ENCODE results near the gene ODAD4.

The ODAD4 gene

DNA sequence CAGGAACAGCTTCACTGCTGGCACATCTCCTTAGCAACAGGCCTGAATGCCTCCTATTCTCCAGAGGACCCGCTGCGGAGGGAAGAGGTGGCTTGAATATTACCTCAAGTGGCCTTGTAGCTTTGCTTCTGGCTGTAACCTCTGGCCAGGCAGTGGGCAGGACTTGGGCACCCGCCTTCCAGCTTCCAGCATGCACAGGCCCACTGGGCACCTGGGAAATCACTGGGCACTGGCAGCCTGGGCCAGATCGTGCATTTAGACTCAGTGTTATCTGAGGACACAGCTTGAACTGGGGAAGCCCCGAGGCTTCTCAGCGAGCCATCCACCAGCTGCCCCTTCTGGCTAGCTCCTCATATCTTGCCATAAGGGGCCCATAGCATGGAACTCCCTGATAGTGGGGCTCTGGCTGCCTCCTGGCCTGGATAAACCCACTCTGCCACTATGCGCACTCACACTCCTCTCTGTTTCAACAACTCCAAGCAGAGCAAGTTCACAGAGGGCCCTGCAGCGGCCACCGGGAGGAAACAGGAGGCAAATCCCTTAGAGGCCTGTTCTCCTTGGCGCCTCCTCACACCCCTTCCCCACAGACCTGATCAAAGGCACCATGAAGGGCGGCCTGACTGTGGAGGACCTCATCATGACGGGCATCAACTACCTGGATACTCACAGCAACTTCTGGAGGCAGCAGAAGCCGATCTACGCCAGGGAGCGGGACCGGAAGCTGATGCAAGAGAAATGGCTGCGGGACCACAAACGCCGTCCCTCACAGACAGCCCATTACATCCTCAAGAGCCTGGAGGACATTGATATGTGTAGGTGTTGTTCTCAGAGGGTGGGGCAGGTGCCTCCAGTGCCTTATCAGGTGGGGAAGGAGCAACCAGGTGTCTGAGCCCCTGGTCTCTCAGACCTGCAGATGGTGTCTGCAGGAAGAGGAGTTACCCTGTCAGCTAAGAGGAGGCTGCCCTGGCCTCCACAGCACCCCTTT, 7.8 kb downstream of the ODAD4 start:
- DNase-seq (ENCODE audit: low spot score) (no peak), FAIRE-seq (no peak)

DNA sequence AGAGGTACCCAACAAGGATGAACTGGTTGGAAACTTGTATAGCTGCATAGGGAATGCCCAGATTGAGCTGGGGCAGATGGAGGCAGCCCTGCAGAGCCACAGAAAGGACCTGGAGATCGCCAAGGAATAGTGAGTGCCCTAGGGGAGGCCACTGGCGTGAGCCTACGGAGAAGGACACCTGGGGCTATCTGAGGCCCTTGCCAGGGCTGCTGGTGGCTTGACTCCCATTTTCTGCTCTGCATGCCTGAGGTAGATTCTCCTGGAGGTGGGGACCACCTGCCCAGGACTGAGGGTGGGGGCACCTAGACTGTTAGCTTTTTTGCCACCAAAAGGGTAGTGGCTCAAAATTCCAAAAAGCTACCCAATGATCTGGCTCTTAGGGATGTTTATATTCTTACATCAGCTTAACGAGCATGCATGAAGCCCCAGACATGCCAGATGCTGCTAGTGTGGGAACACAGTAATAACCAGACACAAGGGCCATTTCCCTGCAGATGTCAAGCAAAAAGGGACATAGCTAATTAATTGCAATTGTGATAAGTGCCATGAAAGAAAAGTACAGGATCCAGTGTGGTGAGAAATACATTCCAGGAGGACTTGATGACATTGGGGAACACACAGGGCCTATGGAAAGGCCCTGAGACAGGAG, 8.8 kb downstream of the ODAD4 start:
- no peak for DNase-seq (ENCODE audit: low spot score)
- no peak for FAIRE-seq

DNA sequence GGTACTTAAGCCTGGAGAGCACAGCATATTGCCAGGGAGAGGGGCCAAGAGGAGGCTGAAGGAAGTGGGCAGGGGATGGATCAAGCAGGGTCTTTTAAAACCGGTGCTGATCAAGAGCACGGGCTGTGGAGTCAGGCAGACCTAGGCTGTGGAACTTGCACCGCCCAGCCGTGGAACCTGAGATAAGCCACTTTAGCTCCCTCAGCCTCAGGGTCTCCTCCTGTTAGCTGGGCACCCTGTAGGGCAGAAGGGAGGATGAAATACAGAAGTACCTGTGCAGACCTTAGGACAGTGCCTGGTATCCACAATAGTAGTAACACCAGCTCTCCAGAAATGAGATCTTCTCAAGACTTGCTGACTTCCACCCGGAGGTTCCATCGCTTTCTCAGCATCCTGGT, 9.3 kb downstream of the ODAD4 start:
- DNase-seq (ENCODE audit: low spot score), result no peak
- no peak for FAIRE-seq

DNA sequence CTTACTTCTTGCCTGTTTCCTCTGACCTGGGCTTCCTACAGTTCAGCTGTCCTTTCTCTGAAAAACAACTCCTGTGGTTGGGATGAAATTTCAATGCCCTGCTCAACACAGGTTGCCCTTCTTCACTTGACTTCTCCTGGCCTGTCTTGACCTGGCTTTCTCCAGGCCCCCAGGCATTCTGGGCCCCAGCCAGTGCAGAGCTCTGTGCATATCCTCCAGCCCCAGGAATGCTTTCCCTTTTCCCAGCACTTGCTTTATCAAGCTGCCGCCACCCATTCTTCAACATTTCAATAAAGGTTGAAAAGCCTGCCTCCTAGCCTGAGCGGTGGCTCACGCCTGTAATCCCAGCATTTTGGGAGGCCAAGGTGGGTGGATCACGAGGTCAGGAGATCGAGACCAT, 10.8 kb downstream of the ODAD4 start:
- DNase-seq (ENCODE audit: low spot score) (no peak), FAIRE-seq (no peak)

DNA sequence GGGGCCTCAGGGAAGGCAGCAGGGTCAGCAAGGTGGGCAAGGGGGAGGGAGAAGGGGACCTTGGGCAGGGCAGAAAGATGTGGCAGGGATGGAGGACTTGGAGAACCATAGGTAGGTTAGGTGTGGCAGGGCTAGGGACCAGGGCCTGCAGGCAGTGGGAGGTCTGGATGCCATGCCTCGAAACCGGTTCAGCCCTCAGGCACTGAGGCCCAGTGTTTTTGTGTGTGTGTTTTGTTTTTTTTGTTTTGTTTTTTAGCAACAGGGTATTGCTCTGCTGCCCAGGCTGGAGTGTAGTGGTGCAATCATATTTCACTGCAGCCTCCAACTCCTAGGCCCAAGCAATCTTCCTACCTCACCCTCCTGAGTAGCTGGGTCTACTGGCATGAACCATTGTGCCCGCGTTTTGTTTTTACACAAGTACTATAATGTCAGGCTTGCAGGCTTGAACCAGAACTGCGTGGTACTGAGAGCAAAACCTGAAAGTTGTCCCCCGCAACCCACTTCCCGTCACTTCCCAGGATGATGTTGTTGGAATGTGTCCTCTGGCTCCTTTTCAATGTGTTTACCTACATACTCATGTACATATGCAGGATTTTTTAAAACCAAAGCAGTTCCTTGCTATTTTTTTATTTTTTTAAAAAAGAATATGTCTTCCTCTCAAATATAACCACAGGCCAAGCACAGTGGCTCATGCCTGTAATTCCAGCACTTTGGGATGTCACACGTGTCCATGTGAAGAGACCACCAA, 12.4 kb downstream of the ODAD4 start:
- FAIRE-seq, result no peak
- DNase-seq (ENCODE audit: low spot score), result no peak

DNA sequence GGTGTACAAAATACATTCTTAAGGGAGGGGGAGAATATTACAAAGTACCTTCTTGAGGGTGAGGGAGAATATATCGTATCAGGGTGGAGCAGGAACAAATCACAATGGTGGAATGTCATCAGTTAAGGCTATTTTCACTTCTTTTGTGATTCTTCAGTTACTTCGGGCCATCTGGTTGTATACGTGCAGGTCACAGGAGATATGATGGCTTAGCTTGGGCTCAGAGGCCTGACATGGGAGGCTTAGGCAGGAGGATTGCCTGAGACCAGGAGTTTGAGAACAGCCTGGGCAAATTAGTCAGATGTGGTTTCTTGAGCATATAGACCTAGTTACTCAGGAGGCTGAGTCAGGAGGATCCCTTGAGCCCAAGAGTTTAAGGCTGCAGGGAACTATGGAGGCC, 13.1 kb downstream of the ODAD4 start:
- DNase-seq (ENCODE audit: low spot score) (no peak), FAIRE-seq (no peak)

DNA sequence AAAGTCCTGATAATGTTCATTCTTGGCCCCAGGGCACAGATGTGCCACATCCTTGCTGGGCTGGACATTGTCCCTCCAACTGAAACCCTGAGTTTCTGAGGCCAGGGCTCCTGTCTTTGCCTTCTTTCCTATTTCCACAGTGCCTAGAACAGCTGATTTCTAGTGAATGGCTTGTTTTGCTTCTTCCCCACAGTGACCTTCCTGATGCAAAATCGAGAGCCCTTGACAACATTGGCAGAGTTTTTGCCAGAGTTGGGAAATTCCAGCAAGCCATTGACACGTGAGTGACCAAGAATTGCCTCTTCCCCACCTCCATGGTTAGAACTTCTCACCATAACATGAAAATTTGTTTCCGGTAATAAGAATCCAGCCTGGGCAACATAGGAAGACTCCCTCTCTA, 14.5 kb downstream of the ODAD4 start:
- DNase-seq (ENCODE audit: low spot score), result no peak
- FAIRE-seq, result no peak

DNA sequence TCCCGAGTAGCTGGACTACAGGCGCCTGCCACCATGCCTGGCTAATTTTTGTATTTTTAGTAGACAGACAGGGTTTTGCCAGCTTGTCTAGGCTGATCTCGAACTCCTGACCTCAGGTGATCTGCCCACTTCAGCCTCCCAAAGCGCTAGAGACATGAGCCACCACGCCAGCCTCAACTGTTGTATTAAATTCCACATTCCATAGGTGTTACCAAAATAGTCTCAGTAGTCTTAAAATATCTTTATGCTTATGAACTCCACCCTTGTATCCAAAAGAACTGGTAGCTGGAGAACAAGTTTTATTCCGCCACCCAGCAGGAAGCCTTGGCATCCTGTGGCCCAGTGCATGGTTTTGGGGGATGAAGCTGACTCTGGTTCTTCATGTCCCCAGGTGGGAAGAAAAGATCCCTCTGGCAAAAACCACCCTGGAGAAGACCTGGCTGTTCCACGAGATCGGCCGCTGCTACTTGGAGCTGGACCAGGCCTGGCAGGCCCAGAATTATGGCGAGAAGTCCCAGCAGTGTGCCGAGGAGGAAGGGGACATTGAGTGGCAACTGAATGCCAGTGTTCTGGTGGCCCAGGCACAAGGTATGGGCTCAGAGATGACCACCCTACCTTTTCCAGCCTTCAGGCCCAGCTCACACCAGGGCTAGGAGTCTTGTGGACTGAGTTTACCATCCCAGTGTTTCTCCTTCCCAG, 18.5 kb downstream of the ODAD4 start:
- FAIRE-seq, result no peak

DNA sequence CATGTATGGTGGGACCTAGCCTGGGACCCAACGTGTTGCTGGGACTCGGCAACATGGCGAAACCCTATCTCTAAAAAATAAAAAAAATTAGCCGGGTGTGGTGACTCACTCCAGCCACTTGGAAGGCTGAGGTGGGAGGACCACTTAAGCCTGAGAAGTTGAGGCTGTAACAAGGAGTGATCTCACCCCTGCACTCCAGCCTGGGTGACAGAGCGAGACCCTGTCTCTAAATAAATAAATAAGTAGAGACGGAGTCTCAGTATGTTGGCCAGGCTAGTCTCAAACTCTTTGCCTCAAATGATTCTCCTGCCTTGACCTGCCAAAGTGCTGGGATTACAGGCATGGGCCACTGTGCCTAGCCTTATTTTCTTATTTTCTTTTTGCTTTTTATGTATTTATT, 26.1 kb downstream of the ODAD4 start:
- FAIRE-seq (no peak), DNase-seq (ENCODE audit: low spot score) (no peak)

More for the DNA sequence above, 18.5 kb downstream of the ODAD4 start:
- no peak for DNase-seq (ENCODE audit: low spot score)

DNA sequence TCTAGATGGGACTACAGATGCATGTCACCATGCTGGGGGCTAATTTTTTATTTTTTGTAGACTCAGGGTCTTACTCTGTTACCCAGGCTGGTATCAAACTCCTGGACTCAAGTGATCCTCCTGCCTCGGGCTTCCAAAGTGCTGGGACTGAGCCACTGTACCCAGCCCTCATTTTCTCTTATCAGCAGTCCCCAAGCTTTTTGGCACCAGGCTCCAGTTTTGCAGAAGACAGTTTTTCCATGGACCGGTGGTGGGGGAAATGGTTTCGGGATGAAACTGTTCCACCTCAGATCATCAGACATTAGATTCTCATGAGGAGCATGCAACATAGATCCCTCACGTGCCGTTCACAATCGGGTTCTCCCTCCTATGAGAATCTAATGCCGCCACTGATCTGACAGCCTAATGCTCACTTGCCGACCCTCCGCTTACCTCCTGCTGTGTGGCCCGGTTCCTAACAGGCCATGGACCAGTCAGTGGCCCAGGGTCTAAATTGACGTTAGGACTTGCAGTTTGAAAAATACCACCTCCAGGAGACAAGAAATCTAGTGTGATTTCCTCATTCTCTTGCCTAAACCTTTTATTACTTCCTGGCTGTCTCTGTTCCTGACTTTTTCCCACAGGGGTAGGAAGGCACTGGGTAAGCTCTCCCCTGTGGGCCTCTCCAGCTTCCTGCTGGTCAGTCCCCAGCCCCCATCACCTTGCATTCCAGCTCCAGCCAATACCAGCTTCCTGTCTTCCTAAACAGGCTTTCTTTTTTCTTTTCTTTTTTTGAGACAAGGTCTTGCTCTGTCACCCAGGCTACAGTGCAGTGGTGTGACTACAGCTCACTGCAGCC, 26.8 kb downstream of the ODAD4 start:
- no peak for FAIRE-seq
- no peak for DNase-seq (ENCODE audit: low spot score)

DNA sequence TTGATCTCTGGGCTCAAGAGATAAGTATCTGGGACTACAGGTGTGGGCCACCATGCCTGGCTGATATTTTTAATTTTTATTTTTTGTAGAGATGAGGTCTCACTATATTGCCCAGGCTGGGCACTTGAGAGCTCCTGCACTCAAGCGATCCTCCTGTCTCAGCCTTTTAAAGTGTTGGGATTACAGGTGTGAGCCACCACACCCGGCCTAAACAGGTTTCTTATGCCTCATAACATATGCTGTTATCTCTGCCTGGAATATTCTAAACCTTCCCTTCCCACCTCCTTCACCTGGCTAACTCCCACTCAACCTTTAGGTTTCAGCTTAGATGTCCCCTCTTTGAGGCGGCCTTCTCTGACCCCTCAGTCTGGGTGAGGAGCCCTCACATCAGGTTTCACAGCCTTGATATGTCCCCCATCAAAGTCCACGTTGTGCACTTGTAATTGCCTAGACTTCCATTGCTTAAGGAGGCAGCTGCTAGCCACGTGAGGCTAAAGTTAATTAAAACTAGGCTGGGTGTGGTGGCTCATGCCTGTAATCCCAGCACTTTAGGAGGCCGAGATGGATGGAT, 27.5 kb downstream of the ODAD4 start:
- DNase-seq (ENCODE audit: low spot score), result no peak
- FAIRE-seq, result no peak

DNA sequence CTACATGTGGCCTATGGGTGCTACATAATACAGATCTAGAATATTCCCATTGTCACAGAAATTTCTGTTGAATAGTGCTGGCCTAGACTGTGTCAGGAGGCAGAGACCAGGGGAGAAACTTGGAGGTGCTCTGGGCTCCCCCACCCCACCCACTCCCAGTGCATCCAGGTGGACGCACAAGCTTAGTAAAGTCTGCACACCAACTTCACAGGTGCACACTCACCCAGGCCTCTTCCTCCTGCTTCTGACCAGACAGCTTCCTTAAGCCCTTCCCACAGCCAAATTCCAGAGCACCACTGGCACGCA, 28.6 kb downstream of the ODAD4 start:
- DNase-seq (ENCODE audit: low spot score) (no peak), FAIRE-seq (no peak)

DNA sequence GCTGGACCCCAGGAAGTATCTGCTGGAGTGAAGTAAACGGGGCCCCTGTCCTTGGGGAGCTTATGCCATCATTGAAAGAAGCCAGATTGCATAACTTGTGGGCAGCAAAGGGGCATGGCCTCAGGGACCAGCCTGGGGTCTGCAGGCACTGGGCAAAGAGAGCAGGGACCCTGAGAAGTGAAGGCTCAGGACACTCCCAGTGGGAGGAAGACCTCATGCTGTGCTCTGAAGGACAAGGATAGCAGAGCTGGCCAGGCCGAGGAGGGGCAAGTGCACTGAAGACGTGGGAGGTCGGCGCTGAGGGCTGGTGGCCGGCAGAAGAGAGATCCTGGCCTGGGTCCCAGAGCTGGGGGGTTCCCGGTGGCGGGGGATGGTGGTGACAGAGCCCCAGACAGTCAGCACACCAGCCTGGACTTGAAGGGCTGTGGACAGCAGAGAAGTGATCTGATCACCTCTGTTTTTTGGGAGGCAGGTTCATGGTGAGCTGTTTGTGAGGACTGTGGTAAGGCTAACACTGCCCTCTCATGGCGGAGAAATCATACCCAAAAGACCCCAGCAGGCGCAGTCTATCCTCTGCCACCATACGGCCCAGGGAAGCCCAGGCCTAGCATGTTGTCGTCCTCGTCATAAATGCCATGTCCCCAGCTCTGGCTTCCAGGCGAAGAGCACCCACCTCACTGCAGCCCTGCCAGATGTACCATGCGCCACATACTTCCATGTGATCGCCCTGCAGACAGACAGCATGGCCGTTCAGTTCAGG, 29.1 kb downstream of the ODAD4 start:
- FAIRE-seq (no peak), DNase-seq (ENCODE audit: low spot score) (no peak)

DNA sequence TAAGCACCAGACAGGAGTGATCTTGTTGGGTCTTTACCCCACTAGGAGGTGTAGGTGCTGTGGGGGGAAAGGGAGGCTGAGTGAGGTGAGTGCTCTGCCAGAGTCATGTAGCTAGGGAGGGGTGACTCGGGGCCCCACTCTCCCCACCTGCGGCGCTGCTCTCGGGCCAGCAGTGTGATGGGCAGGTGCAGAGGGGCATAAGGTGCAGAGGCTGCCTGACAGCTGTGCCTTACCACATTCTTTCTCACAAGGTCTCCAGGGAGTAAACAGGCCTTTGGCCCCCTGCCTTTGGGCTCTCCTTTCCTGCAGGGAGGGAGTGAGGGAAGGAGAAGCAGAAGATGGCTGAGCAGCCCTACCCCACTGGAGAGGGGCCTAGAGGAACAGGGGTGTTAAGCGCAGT, 31.7 kb downstream of the ODAD4 start:
- DNase-seq (ENCODE audit: low spot score), result no peak
- FAIRE-seq, result no peak

DNA sequence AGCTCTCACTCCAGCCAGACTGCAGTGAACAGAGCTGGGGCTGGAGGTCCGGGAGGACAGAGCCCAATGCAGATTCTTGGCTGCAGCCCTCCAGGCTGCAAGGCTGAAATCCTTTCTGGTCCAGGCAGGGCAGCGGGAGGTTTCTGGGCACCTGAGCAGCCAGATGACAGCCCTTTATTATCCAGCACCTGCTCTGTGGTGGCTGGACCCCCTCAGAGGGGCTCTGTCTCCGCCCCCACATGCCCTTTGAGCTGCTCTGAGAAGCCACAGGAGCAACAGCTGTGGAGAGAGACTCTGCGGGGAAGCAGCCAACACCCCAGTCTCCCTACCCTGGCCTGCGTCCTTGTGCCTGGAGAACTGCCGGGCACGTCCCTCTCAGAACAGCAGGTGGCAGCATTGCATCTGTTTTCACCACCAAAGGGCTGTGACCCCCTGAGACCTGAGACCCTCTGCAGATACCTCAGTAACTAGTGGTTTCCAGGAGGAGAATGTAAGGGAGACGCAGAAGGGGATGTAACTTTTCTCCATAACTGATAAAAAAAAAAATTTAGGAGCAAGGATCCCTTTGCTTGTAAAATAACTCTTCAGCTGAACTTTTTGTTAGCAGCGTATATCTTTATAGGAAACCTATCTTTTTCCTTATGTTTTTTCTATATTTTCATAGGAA, 32.5 kb downstream of the ODAD4 start:
- FAIRE-seq (peak; percentile 84), DNase-seq (ENCODE audit: low spot score) (peak; percentile 77)

DNA sequence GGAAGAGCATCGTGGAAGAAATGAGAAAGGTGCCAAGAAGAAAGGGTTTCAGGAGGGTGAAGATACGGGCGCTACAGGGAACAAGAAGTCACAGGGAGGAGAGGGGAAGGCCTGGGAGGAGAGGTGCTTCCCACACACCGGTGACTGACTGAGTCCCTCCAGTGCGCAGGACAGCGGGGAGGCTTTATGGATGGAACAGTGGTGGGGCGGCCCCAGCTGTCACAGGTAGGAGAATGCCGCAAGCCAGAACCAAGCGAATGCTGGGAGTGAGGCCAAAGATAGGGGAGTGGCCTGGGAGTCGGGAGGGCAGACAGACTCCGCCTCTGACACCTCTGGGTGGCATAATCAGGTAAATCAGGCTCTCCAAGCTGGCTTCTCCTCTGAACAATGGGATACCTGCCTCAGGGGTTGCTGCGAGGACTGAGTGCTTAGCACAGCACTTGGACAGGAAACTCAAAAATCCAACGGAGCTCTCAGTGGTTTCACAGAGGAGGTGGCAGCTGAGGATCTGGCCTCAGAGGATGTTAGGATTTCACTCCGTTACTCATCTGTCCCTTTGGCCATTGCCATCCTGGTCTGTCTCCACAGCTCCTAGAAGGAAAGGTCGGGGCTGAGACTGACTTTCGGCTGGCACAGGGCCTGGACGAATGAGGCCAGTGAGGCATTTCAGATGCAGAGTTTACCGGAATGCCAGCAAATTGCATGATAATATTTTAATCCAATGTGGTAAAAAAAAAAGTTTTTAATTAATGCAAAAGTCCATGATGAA, 35.5 kb downstream of the ODAD4 start:
- DNase-seq (ENCODE audit: low spot score), result peak; percentile 82
- peak; percentile 63 for FAIRE-seq

DNA sequence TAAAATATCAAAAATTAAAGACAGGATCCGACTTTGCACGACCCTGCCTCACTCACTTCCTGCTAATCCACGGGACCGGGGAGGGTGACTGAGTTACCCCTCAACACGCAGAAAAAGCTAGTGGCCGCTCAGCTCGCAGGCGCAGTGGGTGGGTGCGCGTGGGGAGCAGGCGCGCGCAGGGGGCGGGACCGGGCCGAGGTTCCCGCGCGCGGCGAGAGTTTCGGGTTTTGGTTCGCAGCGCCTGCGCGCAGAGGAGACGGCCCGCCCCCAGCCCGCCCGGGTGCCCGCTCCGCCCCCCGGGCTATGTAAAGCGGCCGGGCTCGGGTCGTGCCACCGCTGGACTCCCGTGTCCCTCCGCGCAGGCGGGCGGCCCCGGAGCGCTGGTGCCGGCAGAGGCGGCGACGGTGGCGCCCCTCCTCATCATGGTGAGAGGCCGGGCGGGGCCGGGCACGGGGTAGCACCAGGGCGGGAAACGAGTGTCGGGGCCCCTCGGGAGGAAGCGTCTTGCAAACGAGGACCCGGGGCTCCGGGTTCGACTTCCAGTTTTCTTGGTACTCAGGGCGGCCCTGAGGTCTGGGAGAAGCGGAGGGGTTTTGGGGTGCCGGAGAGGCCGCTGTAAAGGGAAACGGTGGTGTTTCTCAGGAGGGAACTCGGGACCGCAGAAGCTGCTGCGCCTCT, 36.2 kb downstream of the ODAD4 start, which contains the start of gene CNP:
Gene CNP, plus strand, starts transcription at position 333 of the 678 bp plus-strand sequence. Its CDS starts 90 bp downstream, at position 423.
- FAIRE-seq, result no peak

More for the DNA sequence above, 36.2 kb downstream of the ODAD4 start, which contains the start of gene CNP:
- DNase-seq (ENCODE audit: low spot score), result peak; percentile 97

All from urothelium cell line (cell line).